Bronchial epithelial cell (primary cell): ENCODE data around the gene RABGAP1L. TPM values are rescaled to one million over a fixed set of nuclear protein-coding genes. Genes with fewer than 3 reads are reported as not detected.

Experiments used
- DNase-seq: peaks from one replicate; pipeline ENCODE4 v3.0.0-alpha.2; 2010; ENCODE audit warnings: low read depth
- FAIRE-seq: peaks from 2 replicates; lab custom pipeline; 2011; peaks lifted over from hg19 to GRCh38; lab: Jason Lieb, UNC
- H3K27me3 ChIP-seq: 2 replicates; pipeline ENCODE4 v1.5.1; 2011; ENCODE audit warnings: low read length; ENCODE audit not compliant: control insufficient read depth, insufficient read depth
- H3K36me3 ChIP-seq: 2 replicates; pipeline ENCODE4 v1.5.1; 2011; ENCODE audit warnings: low read length; ENCODE audit not compliant: control insufficient read depth, insufficient read depth
- H3K4me3 ChIP-seq: 2 replicates; pipeline ENCODE4 v1.5.1; 2011; ENCODE audit warnings: mild to moderate bottlenecking, low read depth, low read length, control low read depth
- total RNA-seq: library from RNA; depleted of rRNA; stranded (reverse); fragments of >200 nt; gene quantifications from 2 replicates; pipeline ENCODE4 v1.2.1, GENCODE V29; 2014
- TF ChIP-seq, protein P1 (sequence below): IDR thresholded peaks from 2 replicates; pipeline ENCODE4 v1.5.1; 2011; ENCODE audit warnings: mild to moderate bottlenecking, moderate library complexity, low read length, control low read depth, inconsistent platforms; ENCODE audit not compliant: insufficient read depth, severe bottlenecking

The RABGAP1L gene
- total RNA-seq, 1 donor from 2014 or later: 37.4 TPM

DNA sequence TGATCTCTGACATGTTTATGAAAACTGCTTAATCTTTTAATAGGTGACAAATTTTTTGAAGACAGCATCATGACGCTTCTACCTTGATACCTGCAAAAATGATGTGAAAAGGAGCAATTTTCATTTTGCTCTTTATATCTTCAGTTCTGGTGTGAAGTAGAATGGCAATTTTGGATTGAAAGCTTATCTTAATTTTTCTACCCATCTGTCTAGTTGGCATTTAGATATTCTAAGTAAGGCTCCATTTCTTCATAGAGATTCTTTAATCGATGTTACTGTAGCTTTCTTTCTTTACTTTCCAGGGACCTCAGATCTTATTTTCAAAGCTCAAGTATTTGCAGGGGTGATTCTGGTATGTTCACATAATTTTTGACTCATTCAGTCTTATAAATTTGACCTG, 256.2 kb downstream of the RABGAP1L start:
- TF ChIP-seq, protein P1, sequence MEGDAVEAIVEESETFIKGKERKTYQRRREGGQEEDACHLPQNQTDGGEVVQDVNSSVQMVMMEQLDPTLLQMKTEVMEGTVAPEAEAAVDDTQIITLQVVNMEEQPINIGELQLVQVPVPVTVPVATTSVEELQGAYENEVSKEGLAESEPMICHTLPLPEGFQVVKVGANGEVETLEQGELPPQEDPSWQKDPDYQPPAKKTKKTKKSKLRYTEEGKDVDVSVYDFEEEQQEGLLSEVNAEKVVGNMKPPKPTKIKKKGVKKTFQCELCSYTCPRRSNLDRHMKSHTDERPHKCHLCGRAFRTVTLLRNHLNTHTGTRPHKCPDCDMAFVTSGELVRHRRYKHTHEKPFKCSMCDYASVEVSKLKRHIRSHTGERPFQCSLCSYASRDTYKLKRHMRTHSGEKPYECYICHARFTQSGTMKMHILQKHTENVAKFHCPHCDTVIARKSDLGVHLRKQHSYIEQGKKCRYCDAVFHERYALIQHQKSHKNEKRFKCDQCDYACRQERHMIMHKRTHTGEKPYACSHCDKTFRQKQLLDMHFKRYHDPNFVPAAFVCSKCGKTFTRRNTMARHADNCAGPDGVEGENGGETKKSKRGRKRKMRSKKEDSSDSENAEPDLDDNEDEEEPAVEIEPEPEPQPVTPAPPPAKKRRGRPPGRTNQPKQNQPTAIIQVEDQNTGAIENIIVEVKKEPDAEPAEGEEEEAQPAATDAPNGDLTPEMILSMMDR: no peak
- Histone ChIP-seq H3K36me3 (no peaks in the 10 kb centered on the region), H3K4me3 (no peak overlapping the region), H3K27me3 (no peaks in the 10 kb centered on the region)
- FAIRE-seq (no peak), DNase-seq (no peak)

DNA sequence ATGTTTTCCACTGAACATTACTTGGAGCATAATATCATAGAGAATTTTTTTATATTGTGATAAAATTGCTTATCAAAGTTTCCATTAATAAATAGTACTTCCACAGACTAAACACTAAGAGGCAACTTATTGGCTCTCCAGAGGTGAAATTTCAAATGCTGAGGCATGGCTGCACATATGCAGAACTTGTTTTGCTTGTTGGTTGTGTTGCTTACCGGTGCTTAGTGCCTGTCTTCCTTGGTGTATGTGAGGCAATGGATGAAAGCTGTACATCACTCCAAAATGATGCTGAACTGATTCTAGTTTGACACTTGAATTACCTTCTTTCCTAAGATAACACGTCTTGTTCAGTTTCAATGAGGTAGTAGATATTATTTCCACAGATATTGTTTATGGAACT, 258.6 kb downstream of the RABGAP1L start:
- no peaks in the 10 kb centered on the region for H3K27me3 ChIP-seq
- H3K36me3 ChIP-seq: no peaks in the 10 kb centered on the region
- DNase-seq (no peak), FAIRE-seq (no peak)
- H3K4me3 ChIP-seq: no peak overlapping the region
- TF ChIP-seq, protein P1: no peak

DNA sequence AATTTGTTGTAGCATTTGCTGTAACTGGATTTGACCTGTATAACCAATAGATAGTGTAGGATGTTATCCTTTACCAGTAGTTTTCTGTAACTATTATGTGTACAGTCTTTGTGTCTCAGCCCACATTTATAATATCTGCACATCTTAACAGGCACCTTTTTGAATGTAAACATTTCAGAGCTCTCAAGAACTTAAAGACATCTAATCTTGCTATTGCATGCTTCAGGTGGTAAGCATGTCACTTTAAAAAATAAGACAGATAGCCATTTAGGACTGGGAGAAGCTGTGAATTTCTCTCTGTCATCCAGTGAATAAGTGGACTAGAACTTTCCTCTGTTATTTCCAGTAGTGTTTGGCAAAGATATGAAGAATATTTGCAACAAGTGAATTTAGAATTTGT, 265.8 kb downstream of the RABGAP1L start:
- FAIRE-seq (no peak), DNase-seq (no peak)
- H3K27me3 ChIP-seq: no peaks in the 10 kb centered on the region
- H3K4me3 ChIP-seq: no peak overlapping the region
- TF ChIP-seq, protein P1: no peak
- H3K36me3 ChIP-seq: no peaks in the 10 kb centered on the region

DNA sequence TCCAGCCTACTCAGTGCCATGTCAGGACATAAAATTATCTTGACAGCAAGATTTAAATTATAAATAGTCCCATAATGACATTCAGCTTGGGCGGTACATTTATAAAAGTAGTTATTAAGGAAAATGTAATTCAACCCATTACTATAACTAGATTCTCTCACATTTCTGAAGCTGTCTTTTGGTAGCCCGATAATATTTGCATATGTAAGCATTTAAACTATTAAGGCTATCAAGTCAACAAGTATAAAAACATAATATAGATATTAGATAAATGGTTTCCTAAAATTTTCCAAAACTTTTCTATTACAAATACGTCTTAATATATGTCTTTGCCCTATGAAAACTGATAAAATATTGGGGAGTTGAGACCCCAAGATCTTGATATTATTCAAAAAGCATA, 266.8 kb downstream of the RABGAP1L start:
- no peak for FAIRE-seq
- TF ChIP-seq, protein P1: no peak
- no peak for DNase-seq

DNA sequence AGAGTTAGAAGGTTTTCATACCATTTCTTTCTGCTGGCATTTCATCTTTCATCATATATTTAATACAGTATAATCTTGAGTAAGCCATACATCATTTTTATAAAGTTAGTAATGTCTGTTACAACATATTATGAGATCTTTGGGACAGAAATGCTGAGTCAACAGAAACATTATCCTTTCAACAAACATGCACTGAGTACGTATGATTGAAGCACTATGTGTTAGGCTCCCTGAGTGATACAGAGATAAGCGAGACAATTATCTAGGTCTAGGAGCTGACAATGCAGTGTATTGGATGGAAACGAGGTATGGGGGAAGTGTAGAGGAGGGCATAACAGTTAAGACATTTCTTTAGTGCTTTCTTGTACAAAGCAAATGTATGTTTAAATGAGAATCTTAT, 268.7 kb downstream of the RABGAP1L start:
- H3K4me3 ChIP-seq: no peak overlapping the region
- no peak for FAIRE-seq
- no peaks in the 10 kb centered on the region for H3K27me3 ChIP-seq
- peak; percentile 67 for DNase-seq
- H3K36me3 ChIP-seq: no peaks in the 10 kb centered on the region
- TF ChIP-seq, protein P1: no peak

More for the DNA sequence above, 266.8 kb downstream of the RABGAP1L start:
- Histone ChIP-seq H3K27me3 (no peaks in the 10 kb centered on the region), H3K36me3 (no peaks in the 10 kb centered on the region), H3K4me3 (no peak overlapping the region)

DNA sequence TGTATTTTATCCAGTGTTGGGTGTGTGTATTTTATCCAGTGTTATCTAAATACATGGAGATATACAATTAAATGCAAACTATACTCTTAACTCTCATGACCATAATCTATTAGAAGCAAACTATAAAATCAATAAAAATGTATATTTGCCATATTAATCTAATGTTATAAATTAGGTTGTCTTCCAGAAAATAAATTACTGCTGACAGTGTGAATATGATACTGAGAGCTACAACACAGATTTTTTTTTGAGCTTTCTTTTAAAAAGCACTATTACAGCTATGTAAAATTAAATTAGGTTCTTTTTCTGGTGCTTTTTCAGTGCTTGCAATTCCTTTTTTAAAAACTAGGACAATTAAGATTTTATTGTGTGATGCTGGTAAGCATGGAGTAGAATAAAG, 269.4 kb downstream of the RABGAP1L start:
- TF ChIP-seq, protein P1: no peak
- Histone ChIP-seq H3K27me3 (no peaks in the 10 kb centered on the region), H3K36me3 (no peaks in the 10 kb centered on the region), H3K4me3 (no peak overlapping the region)
- no peak for FAIRE-seq
- no peak for DNase-seq
